Superior temporal gyrus (tissue), 1 donor: ENCODE results near the gene METAP1D.
A peak's percentile ranks its signal among the peaks of the same experiment; 100 is the strongest.
"Not testable (repeated sequence)": the region's sequence is repeated elsewhere in the genome, so short reads cannot be mapped to it uniquely, and the experiment has no call there.

Experiments
- DNase-seq: peaks from one replicate; pipeline ENCODE4 v3.0.0-alpha.2; 2016; ENCODE audit errors: extremely low spot score

The METAP1D gene

GRCh38 chr2:172102391-172103359 is 102.9 kb downstream of the METAP1D start, which contains the start of gene DLX2:
Gene DLX2 (minus strand): TSS chr2:172102900. CDS start chr2:172102538, 362 bp downstream.
- no peak for DNase-seq

- DNase-seq, result peak; percentile 72
Observed at GRCh38 chr2:172103471-172104272, 103.9 kb downstream of the METAP1D start.

- no peak for DNase-seq
Observed at GRCh38 chr2:172105471-172106107, 105.8 kb downstream of the METAP1D start.

GRCh38 chr2:172106108-172106961 is 106.6 kb downstream of the METAP1D start:
- no peak for DNase-seq

- DNase-seq, result no peak
Observed at GRCh38 chr2:172107690-172108586, 108.2 kb downstream of the METAP1D start.

GRCh38 chr2:172108587-172108930 is 108.8 kb downstream of the METAP1D start:
- DNase-seq, result no peak

GRCh38 chr2:172109256-172109987 is 109.7 kb downstream of the METAP1D start:
- no peak for DNase-seq

GRCh38 chr2:172109988-172110811 is 110.4 kb downstream of the METAP1D start:
- no peak for DNase-seq

GRCh38 chr2:172113617-172114016 is 113.9 kb downstream of the METAP1D start:
- DNase-seq, result no peak

- DNase-seq, result not testable (repeated sequence)
Observed at GRCh38 chr2:172114176-172114575, 114.4 kb downstream of the METAP1D start.

- DNase-seq, result no peak
Observed at GRCh38 chr2:172114579-172114978, 114.8 kb downstream of the METAP1D start.

GRCh38 chr2:172116107-172116506 is 116.4 kb downstream of the METAP1D start:
- no peak for DNase-seq

- no peak for DNase-seq
Observed at GRCh38 chr2:172119089-172119488, 119.3 kb downstream of the METAP1D start.

GRCh38 chr2:172120118-172120517 is 120.4 kb downstream of the METAP1D start:
- DNase-seq, result no peak

GRCh38 chr2:172128484-172128883 is 128.7 kb downstream of the METAP1D start:
- no peak for DNase-seq

- no peak for DNase-seq
Observed at GRCh38 chr2:172129404-172129803, 129.7 kb downstream of the METAP1D start.
